H9 (cell line): ENCODE measurements around the gene B3GNT5. TPM values are rescaled to one million over a fixed set of nuclear protein-coding genes. Genes with fewer than 3 reads are reported as not detected.

Experiments used
- DNase-seq: peaks from one replicate; pipeline ENCODE4 v3.0.0-alpha.2; 2017
- H2AFZ ChIP-seq: one replicate; pipeline ENCODE4 v1.6.1; 2013; ENCODE audit warnings: mild to moderate bottlenecking, low read length, control low read depth, moderate library complexity
- H2AK5ac ChIP-seq: 2 replicates; pipeline ENCODE4 v1.6.1; 2013; ENCODE audit warnings: low read length, control low read depth, mixed read lengths; ENCODE audit not compliant: insufficient read length
- H2BK120ac ChIP-seq: one replicate; pipeline ENCODE4 v1.6.1; 2013; ENCODE audit warnings: low read depth, mild to moderate bottlenecking, low read length, control low read depth, inconsistent platforms; ENCODE audit not compliant: poor library complexity, severe bottlenecking
- H2BK12ac ChIP-seq: 2 replicates; pipeline ENCODE4 v1.6.1; 2013; ENCODE audit warnings: low read length, control low read depth, mixed read lengths, low read depth; ENCODE audit not compliant: insufficient read length
- H2BK15ac ChIP-seq: 2 replicates; pipeline ENCODE4 v1.6.1; 2013; ENCODE audit warnings: low read depth, low read length, control low read depth
- H2BK20ac ChIP-seq: one replicate; pipeline ENCODE4 v1.6.1; 2013; ENCODE audit warnings: low read depth, mild to moderate bottlenecking, low read length, control low read depth, inconsistent platforms; ENCODE audit not compliant: poor library complexity, severe bottlenecking
- H2BK5ac ChIP-seq: 2 replicates; pipeline ENCODE4 v1.6.1; 2013; ENCODE audit warnings: low read length, control low read depth, mixed read lengths; ENCODE audit not compliant: insufficient read length
- H3K14ac ChIP-seq: 2 replicates; pipeline ENCODE4 v1.6.1; 2013; ENCODE audit warnings: low read length, control low read depth; ENCODE audit not compliant: insufficient read depth
- H3K18ac ChIP-seq: 2 replicates; pipeline ENCODE4 v1.6.1; 2013; ENCODE audit warnings: low read depth, mild to moderate bottlenecking, mixed read lengths, low read length, control low read depth; ENCODE audit not compliant: insufficient read length
- H3K23ac ChIP-seq: 2 replicates; pipeline ENCODE4 v1.6.1; 2013; ENCODE audit warnings: low read length, control low read depth, mixed read lengths, low read depth; ENCODE audit not compliant: insufficient read length
- H3K23me2 ChIP-seq: 2 replicates; pipeline ENCODE4 v1.6.1; 2013; ENCODE audit warnings: low read depth, mild to moderate bottlenecking, mixed read lengths, low read length, control low read depth; ENCODE audit not compliant: insufficient read length, poor library complexity, severe bottlenecking
- H3K27ac ChIP-seq: 2 replicates; pipeline ENCODE4 v1.5.1; 2013; ENCODE audit warnings: low read length, control low read depth, mixed read lengths, low read depth; ENCODE audit not compliant: insufficient read length
- H3K27me3 ChIP-seq: 2 replicates; pipeline ENCODE4 v1.6.1; 2013; ENCODE audit warnings: low read length, control low read depth, inconsistent platforms; ENCODE audit not compliant: insufficient read depth
- H3K4ac ChIP-seq: 2 replicates; pipeline ENCODE4 v1.6.1; 2013; ENCODE audit warnings: low read depth, mild to moderate bottlenecking, control low read depth, inconsistent platforms, low read length, moderate library complexity
- H3K4me1 ChIP-seq: 2 replicates; pipeline ENCODE4 v1.6.1; 2013; ENCODE audit warnings: low read length, control low read depth, inconsistent platforms; ENCODE audit not compliant: insufficient read depth
- H3K4me2 ChIP-seq: 2 replicates; pipeline ENCODE4 v1.6.1; 2013; ENCODE audit warnings: low read length, control low read depth, mixed read lengths; ENCODE audit not compliant: insufficient read length, insufficient read depth
- H3K56ac ChIP-seq: 2 replicates; pipeline ENCODE4 v1.6.1; 2013; ENCODE audit warnings: low read depth, mild to moderate bottlenecking, mixed read lengths, low read length, control low read depth; ENCODE audit not compliant: insufficient read length
- H3K79me1 ChIP-seq: 2 replicates; pipeline ENCODE4 v1.6.1; 2013; ENCODE audit warnings: low read depth, mild to moderate bottlenecking, moderate library complexity, low read length, control low read depth, inconsistent platforms; ENCODE audit not compliant: insufficient read depth, poor library complexity, severe bottlenecking
- H3K79me2 ChIP-seq: 2 replicates; pipeline ENCODE4 v1.6.1; 2013; ENCODE audit warnings: low read length, control low read depth, inconsistent platforms; ENCODE audit not compliant: insufficient read depth
- H3K9ac ChIP-seq: 2 replicates; pipeline ENCODE4 v1.6.1; 2013; ENCODE audit warnings: low read length, control low read depth, mixed read lengths; ENCODE audit not compliant: insufficient read length; ENCODE audit errors: extremely low read depth
- H3K9me3 ChIP-seq: one replicate; pipeline ENCODE4 v1.6.1; 2013; ENCODE audit warnings: low read depth, low read length, inconsistent platforms; ENCODE audit not compliant: control insufficient read depth
- H3T11ph ChIP-seq: one replicate; pipeline ENCODE4 v1.6.1; 2013; ENCODE audit warnings: mild to moderate bottlenecking, low read length, control low read depth, inconsistent platforms
- H4K20me1 ChIP-seq: one replicate; pipeline ENCODE4 v1.6.1; 2013; ENCODE audit not compliant: control insufficient read depth, insufficient read length, insufficient read depth
- H4K5ac ChIP-seq: 2 replicates; pipeline ENCODE4 v1.6.1; 2013; ENCODE audit warnings: low read depth, mild to moderate bottlenecking, mixed read lengths, low read length, control low read depth; ENCODE audit not compliant: insufficient read length
- H4K8ac ChIP-seq: replicated peaks from 2 replicates; pipeline ENCODE4 v1.6.1; 2013; ENCODE audit warnings: low read length, control low read depth, mixed read lengths, low read depth; ENCODE audit not compliant: insufficient read length
- H4K91ac ChIP-seq: 2 replicates; pipeline ENCODE4 v1.6.1; 2013; ENCODE audit warnings: low read depth, mild to moderate bottlenecking, moderate library complexity, mixed read lengths, low read length, control low read depth; ENCODE audit not compliant: insufficient read length
- H3K27ac Mint-ChIP-seq, 3 experiments: 2 replicates in 2 of 3; 3 replicates in 1 of 3; pipeline ENCODE4 v1.8.0; 2020 to 2021; ENCODE audit warnings: mixed read lengths in 3 of 3, mild to moderate bottlenecking in 1 of 3, moderate library complexity in 1 of 3
- H3K27me3 Mint-ChIP-seq: 2 replicates; pipeline ENCODE4 v1.8.0; 2021; ENCODE audit warnings: low read depth, mild to moderate bottlenecking, moderate library complexity, mixed read lengths
- H3K36me3 Mint-ChIP-seq, 3 experiments: 2 replicates in 2 of 3; 3 replicates in 1 of 3; pipeline ENCODE4 v1.8.0; 2020 to 2021; ENCODE audit warnings: low read depth in 3 of 3, mixed read lengths in 3 of 3; ENCODE audit not compliant: insufficient read depth in 1 of 3
- H3K4me1 Mint-ChIP-seq, 2 experiments: 2 replicates each; pipeline ENCODE4 v1.8.0; 2020; ENCODE audit warnings: mixed read lengths in 2 of 2
- H3K4me3 Mint-ChIP-seq, 2 experiments: 2 replicates in 1 of 2; 3 replicates in 1 of 2; pipeline ENCODE4 v1.8.0; 2020 to 2021; ENCODE audit warnings: mild to moderate bottlenecking in 2 of 2, mixed read lengths in 2 of 2, moderate library complexity in 1 of 2
- H3K9me3 Mint-ChIP-seq, 2 experiments: 2 replicates in 1 of 2; 3 replicates in 1 of 2; pipeline ENCODE4 v1.8.0; 2020; ENCODE audit warnings: mild to moderate bottlenecking in 2 of 2, mixed read lengths in 2 of 2, moderate library complexity in 1 of 2
- WGBS: extraction: QIAGEN DNeasy Blood & Tissue Kit; methylation state at CpG from one replicate; pipeline ENCODE4 v1.1.7; 2013; ENCODE audit warnings: missing lambda C conversion rate, low lambda C conversion rate, mixed read lengths; ENCODE audit not compliant: insufficient read length; ENCODE audit errors: extremely low coverage; 5-methylcytosine and 5-hydroxymethylcytosine counted together
- total RNA-seq: library from RNA; stranded (reverse); gene quantifications from 2 replicates; pipeline ENCODE4 v1.2.1, GENCODE V29; 2021
- TF ChIP-seq, protein P1 (sequence below): fragments of 200-600 bp; sonication (generic); conservative IDR thresholded peaks from 3 replicates; pipeline ENCODE4 v1.8.0; 2021; ENCODE audit warnings: antibody characterized with exemption, mild to moderate bottlenecking

Gene B3GNT5
- total RNA-seq, 1 experiment from 2014 or later, result 7.3 TPM

DNA sequence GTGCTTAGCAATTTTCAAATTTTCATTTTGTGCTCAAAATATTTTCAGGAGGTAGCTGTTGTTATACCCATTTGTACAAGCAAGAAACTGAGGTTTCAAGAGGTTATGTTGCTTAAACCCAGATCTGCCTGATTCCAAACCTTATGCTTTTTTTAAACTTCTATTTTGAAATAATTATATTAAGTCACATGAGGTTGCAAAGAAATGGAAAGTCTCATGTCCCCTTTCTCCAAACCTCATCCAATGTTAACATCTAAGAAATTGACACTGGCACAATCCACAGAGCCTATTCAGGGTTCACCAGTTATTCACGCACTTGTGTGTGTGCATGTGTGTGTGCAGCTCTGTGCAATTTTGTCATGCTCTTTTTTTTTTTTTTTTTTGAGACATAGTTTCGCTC lies 35.1 kb downstream of the B3GNT5 start:
- Mint-ChIP-seq H3K36me3 (peaks cover 0 to 9% (median 7%) of the 10 kb centered on the region in 3 experiments; a peak in 5 of 7 replicates), H3K27ac (no peak overlapping the region), H3K27me3 (no peaks in the 10 kb centered on the region), H3K4me3 (no peak overlapping the region), H3K4me1 (no peaks in the 10 kb centered on the region), H3K9me3 (no peaks in the 10 kb centered on the region)
- Histone ChIP-seq H3K4me2 (no peak overlapping the region), H2BK12ac (no peak overlapping the region), H2BK15ac (no peak overlapping the region), H2AFZ (no peak overlapping the region), H3K9me3 (no peaks in the 10 kb centered on the region), H4K20me1 (no peaks in the 10 kb centered on the region), H3K18ac (no peak overlapping the region), H3K27ac (no peak overlapping the region), H3K23me2 (no peaks in the 10 kb centered on the region), H2AK5ac (no peak overlapping the region), H4K5ac (no peak overlapping the region), H4K91ac (no peak overlapping the region), H3K23ac (no peak overlapping the region), H3K4ac (no peak overlapping the region), H3K9ac (no peak overlapping the region), H3K56ac (no peak overlapping the region), H3K4me1 (no peaks in the 10 kb centered on the region), H3T11ph (no peak overlapping the region), H3K27me3 (no peaks in the 10 kb centered on the region), H4K8ac (no peak overlapping the region), H3K79me1 (no peaks in the 10 kb centered on the region), H2BK120ac (no peak overlapping the region), H3K14ac (no peak overlapping the region), H2BK5ac (no peak overlapping the region), H3K79me2 (no peaks in the 10 kb centered on the region), H2BK20ac (no peak overlapping the region)
- TF ChIP-seq, protein P1, sequence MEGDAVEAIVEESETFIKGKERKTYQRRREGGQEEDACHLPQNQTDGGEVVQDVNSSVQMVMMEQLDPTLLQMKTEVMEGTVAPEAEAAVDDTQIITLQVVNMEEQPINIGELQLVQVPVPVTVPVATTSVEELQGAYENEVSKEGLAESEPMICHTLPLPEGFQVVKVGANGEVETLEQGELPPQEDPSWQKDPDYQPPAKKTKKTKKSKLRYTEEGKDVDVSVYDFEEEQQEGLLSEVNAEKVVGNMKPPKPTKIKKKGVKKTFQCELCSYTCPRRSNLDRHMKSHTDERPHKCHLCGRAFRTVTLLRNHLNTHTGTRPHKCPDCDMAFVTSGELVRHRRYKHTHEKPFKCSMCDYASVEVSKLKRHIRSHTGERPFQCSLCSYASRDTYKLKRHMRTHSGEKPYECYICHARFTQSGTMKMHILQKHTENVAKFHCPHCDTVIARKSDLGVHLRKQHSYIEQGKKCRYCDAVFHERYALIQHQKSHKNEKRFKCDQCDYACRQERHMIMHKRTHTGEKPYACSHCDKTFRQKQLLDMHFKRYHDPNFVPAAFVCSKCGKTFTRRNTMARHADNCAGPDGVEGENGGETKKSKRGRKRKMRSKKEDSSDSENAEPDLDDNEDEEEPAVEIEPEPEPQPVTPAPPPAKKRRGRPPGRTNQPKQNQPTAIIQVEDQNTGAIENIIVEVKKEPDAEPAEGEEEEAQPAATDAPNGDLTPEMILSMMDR, result no peak
- DNase-seq, result no peak
- WGBS, result no CpG with 5 or more reads among the region's 2 CpGs
